ENCODE results near the gene OPRD1. TPM values are rescaled to one million over a fixed set of nuclear protein-coding genes. Genes with fewer than 3 reads are reported as not detected.

The OPRD1 gene
- total RNA-seq, 1 donor from 2014 or later = not detected

- intact Hi-C loops (cut with DNase I) = no loop called here
- ATAC-seq = no peak
Measured at GRCh38 chr1:28803662-28804061, 8.3 kb upstream of the OPRD1 start.

GRCh38 chr1:28804071-28804470 lies 7.9 kb upstream of the OPRD1 start:
- Histone ChIP-seq H3K4me1 (no peaks in the 10 kb centered on the region), H3K36me3 (no peaks in the 10 kb centered on the region), H3K27ac (no peak overlapping the region), H3K4me3 (no peak overlapping the region), H3K27me3 (ENCODE audit: low read depth) (no peaks in the 10 kb centered on the region), H3K9me3 (no peaks in the 10 kb centered on the region)
- ATAC-seq (no peak), DNase-seq (no peak)
- intact Hi-C loops (cut with DNase I) = no loop called here
- TF ChIP-seq CTCF (IDR thresholded peaks at IDR 0.05) = no peak

More at GRCh38 chr1:28803662-28804061, 8.3 kb upstream of the OPRD1 start:
- H3K4me1 ChIP-seq = no peaks in the 10 kb centered on the region
- H3K27ac ChIP-seq = no peak overlapping the region
- no peak for DNase-seq
- no peak for TF ChIP-seq CTCF (IDR thresholded peaks at IDR 0.05)
- H3K36me3 ChIP-seq = no peaks in the 10 kb centered on the region
- no peak overlapping the region for H3K4me3 ChIP-seq
- no peaks in the 10 kb centered on the region for H3K27me3 ChIP-seq (ENCODE audit: low read depth)
- no peaks in the 10 kb centered on the region for H3K9me3 ChIP-seq

DNA sequence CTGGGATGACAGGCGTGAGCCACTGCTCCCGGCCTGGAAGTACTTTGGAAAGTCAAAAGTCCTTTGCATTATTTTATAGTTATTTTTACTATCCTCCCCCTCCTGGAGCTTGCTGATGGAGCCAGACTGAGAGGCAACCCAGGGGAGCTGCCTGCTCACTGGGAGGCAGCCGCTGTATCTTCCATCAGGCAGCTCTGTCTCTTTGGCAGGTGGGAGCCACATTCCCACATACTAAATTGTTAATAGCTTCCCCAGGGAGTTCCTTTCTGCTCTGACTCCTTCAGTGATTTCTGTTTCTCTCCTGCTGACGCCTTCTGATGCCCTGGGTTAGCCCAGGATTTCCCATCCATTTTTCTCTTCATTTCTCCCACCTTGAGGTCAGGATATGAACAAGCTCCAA lies 4.9 kb upstream of the OPRD1 start:
- no peak for ATAC-seq

GRCh38 chr1:28807986-28808385 lies 4.0 kb upstream of the OPRD1 start:
- no peaks in the 10 kb centered on the region for H3K4me1 ChIP-seq
- no peak overlapping the region for H3K4me3 ChIP-seq
- intact Hi-C loops (cut with DNase I) = no loop called here
- H3K9me3 ChIP-seq = no peaks in the 10 kb centered on the region
- no peak for ATAC-seq
- no peaks in the 10 kb centered on the region for H3K36me3 ChIP-seq
- H3K27me3 ChIP-seq (ENCODE audit: low read depth) = peaks cover 32% of the 10 kb centered on the region
- H3K27ac ChIP-seq = no peak overlapping the region
- no peak for DNase-seq
- no peak for TF ChIP-seq CTCF (IDR thresholded peaks at IDR 0.05)

More for the DNA sequence above, 4.9 kb upstream of the OPRD1 start:
- Histone ChIP-seq H3K4me3 (no peak overlapping the region), H3K4me1 (no peaks in the 10 kb centered on the region), H3K36me3 (no peaks in the 10 kb centered on the region), H3K27me3 (ENCODE audit: low read depth) (peaks cover 24% of the 10 kb centered on the region), H3K27ac (no peak overlapping the region), H3K9me3 (no peaks in the 10 kb centered on the region)
- intact Hi-C loops (cut with DNase I) = no loop called here
- TF ChIP-seq CTCF (IDR thresholded peaks at IDR 0.05) = no peak
- no peak for DNase-seq

DNA sequence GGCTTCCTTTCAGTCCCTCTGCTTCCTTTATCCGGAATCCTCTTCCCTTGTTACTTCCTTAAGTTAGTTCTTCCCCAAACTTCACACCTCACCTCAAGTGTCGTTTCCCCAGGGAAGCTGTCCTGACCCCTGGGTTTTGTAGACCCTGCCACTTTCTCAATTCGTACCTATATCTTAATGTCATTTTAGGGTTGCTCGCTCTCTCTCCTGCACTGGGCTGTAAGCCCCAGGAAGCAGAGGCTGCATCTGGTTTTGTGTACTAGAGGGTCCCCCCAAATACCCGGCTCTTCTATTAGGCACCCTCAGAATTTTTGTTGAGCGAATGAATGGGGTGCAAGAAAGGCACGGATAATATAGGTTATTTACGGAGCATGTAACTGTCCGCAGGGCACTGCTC lies 603 bp upstream of the OPRD1 start:
- intact Hi-C loops (cut with DNase I) = no loop called here
- no peak overlapping the region for H3K27ac ChIP-seq
- peaks cover 61% of the 10 kb centered on the region for H3K27me3 ChIP-seq (ENCODE audit: low read depth)
- H3K36me3 ChIP-seq = no peaks in the 10 kb centered on the region
- DNase-seq = no peak
- no peaks in the 10 kb centered on the region for H3K4me1 ChIP-seq
- H3K9me3 ChIP-seq = no peaks in the 10 kb centered on the region
- no peak for ATAC-seq
- no peak for TF ChIP-seq CTCF (IDR thresholded peaks at IDR 0.05)
- H3K4me3 ChIP-seq = no peak overlapping the region

Data from lower lobe of right lung (tissue), 2 donors.